GM21825 (cell line): Measurements from ENCODE around the gene MFSD6.
A peak's percentile ranks its signal among the peaks of the same experiment; 100 is the strongest.
"Not testable (repeated sequence)": the region's sequence is repeated elsewhere in the genome, so short reads cannot be mapped to it uniquely, and the experiment has no call there.

Experiments
- ATAC-seq: cut with Tn5 transposase; IDR thresholded peaks from one replicate; pipeline ENCODE4 v1.9.1; 2021; ENCODE audit warnings: mild to moderate bottlenecking, moderate library complexity; ENCODE audit not compliant: unreplicated experiment

MFSD6 gene

GRCh38 chr2:190407662-190408537, at the start of gene MFSD6:
TSS of gene MFSD6 (plus strand) at chr2:190408355. CDS start at chr2:190436030, 27,675 bp downstream.
- ATAC-seq: peak; percentile 54

- not testable (repeated sequence) for ATAC-seq
Measured at GRCh38 chr2:190358655-190359448, 49.3 kb upstream of the MFSD6 start.

- ATAC-seq: no peak
Measured at GRCh38 chr2:190360561-190360960, 47.6 kb upstream of the MFSD6 start.

GRCh38 chr2:190360965-190361364, 47.2 kb upstream of the MFSD6 start:
- ATAC-seq: no peak

- ATAC-seq: no peak
Measured at GRCh38 chr2:190361572-190361971, 46.6 kb upstream of the MFSD6 start.

- ATAC-seq: no peak
Measured at GRCh38 chr2:190362894-190363293, 45.3 kb upstream of the MFSD6 start.

GRCh38 chr2:190365499-190366204, 42.5 kb upstream of the MFSD6 start:
- ATAC-seq: no peak

GRCh38 chr2:190366248-190366753, 41.9 kb upstream of the MFSD6 start:
- no peak for ATAC-seq

GRCh38 chr2:190367091-190367490, 41.1 kb upstream of the MFSD6 start:
- ATAC-seq: no peak

- no peak for ATAC-seq
Measured at GRCh38 chr2:190369635-190370034, 38.5 kb upstream of the MFSD6 start.

- ATAC-seq: no peak
Measured at GRCh38 chr2:190376083-190376482, 32.1 kb upstream of the MFSD6 start.

GRCh38 chr2:190376591-190377245, 31.4 kb upstream of the MFSD6 start:
- ATAC-seq: no peak

GRCh38 chr2:190378880-190379237, 29.3 kb upstream of the MFSD6 start:
- no peak for ATAC-seq

GRCh38 chr2:190379249-190379964, 28.7 kb upstream of the MFSD6 start:
- ATAC-seq: no peak

- no peak for ATAC-seq
Measured at GRCh38 chr2:190380962-190381412, 27.2 kb upstream of the MFSD6 start.

- ATAC-seq: peak; percentile 85
Measured at GRCh38 chr2:190382851-190383250, 25.3 kb upstream of the MFSD6 start.

GRCh38 chr2:190387422-190387821, 20.7 kb upstream of the MFSD6 start:
- ATAC-seq: no peak

GRCh38 chr2:190396271-190396670, 11.9 kb upstream of the MFSD6 start:
- ATAC-seq: no peak

GRCh38 chr2:190402986-190403603, 5.1 kb upstream of the MFSD6 start:
- no peak for ATAC-seq
